ENCODE results near the gene CCDC24. TPM values are rescaled to one million over a fixed set of nuclear protein-coding genes. Genes with fewer than 3 reads are reported as not detected.

Gene CCDC24
- polyA plus RNA-seq, 2 of the 4 experiments (the other 2 are of a cell fraction) = 2.0 to 10.2 TPM

GRCh38 chr1:44043176-44044070, 52.0 kb downstream of the CCDC24 start (continued):
- TF ChIP-seq CTCF (IDR thresholded peaks at IDR 0.05) (no peak), ESRRA (IDR thresholded peaks at IDR 0.05; ENCODE audit: borderline replicate concordance, low read length) (no peak), TP53 (CRISPR knock-in tag; IDR thresholded peaks at IDR 0.05) (no peak), SREBF2 (IDR thresholded peaks at IDR 0.05) (no peak)

- Histone ChIP-seq H3K4me1 (peaks cover 30% of the 10 kb centered on the region), H3K4me3 (no peak overlapping the region), H3K4me2 (peak overlapping the region; percentile 11; the same call in 1 of the 3 replicates), H3K9me3 (no peaks in the 10 kb centered on the region), H3K27ac (peak overlapping the region; percentile 15 to 66; a peak in 4 of 6 replicates)
- ATAC-seq (no peak), DNase-seq (ENCODE audit: low read depth in 1 of 2, low spot score in 1 of 2) (no peak), FAIRE-seq (no peak)
- 72% methylated on average over 7 of the region's 7 CpGs for WGBS (ENCODE audit: missing lambda C conversion rate)
- TF ChIP-seq HOXA7 (CRISPR knock-in tag; IDR thresholded peaks at IDR 0.05) (no peak), MYC (IDR thresholded peaks at IDR 0.05; ENCODE audit: borderline replicate concordance, low read length) (no peak), CBX8 (IDR thresholded peaks at IDR 0.05) (no peak), CBX2 (IDR thresholded peaks at IDR 0.05; ENCODE audit: borderline replicate concordance, low read depth) (no peak), PHF8 (IDR thresholded peaks at IDR 0.05; ENCODE audit: borderline replicate concordance, low read depth) (no peak), ZSCAN20 (CRISPR knock-in tag; IDR thresholded peaks at IDR 0.05) (no peak), TFCP2L1 (CRISPR knock-in tag; IDR thresholded peaks at IDR 0.05) (no peak), NR3C1 (IDR thresholded peaks at IDR 0.05) (no peak)
- ChIA-PET CTCF (interaction anchor here (0.7 to 12.3 kb wide), 3 partner anchors 9 to 38 kb away, joined by 3 to 148 read pairs (median 3); no protein-coding TSS in a partner anchor), POLR2A (no interaction called here)
Measured at GRCh38 chr1:44044071-44044801, 52.8 kb downstream of the CCDC24 start.

GRCh38 chr1:44045064-44045463, 53.7 kb downstream of the CCDC24 start:
- no peak overlapping the region for H3K4me2 ChIP-seq
- H3K9me3 ChIP-seq = no peaks in the 10 kb centered on the region
- CTCF ChIA-PET = interaction anchor here (4.7 to 12.3 kb wide), 2 partner anchors 9 to 39 kb away, joined by 68 to 148 read pairs; no protein-coding TSS in a partner anchor
- peaks cover 34% of the 10 kb centered on the region for H3K4me1 ChIP-seq
- peak overlapping the region in 1 of 2 experiments; percentile 46; a peak in 2 of 6 replicates for H3K27ac ChIP-seq
- ATAC-seq (no peak), FAIRE-seq (no peak), DNase-seq (ENCODE audit: low read depth in 1 of 2, low spot score in 1 of 2) (no peak)
- 88% methylated on average over 9 of the region's 9 CpGs for WGBS (ENCODE audit: missing lambda C conversion rate)
- POLR2A ChIA-PET = no interaction called here
- TF ChIP-seq CHD2 (IDR thresholded peaks at IDR 0.05; ENCODE audit: low read length, partially characterized antibody) (no peak), KDM5A (IDR thresholded peaks at IDR 0.05) (no peak), GATA3 (IDR thresholded peaks at IDR 0.05; ENCODE audit: borderline replicate concordance) (no peak)
- H3K4me3 ChIP-seq = no peak overlapping the region

Other genes with a start within 250 kb of the CCDC24 start
- gene ARTN, start 57.8 kb upstream of the CCDC24 start, polyA plus RNA-seq (2011; rRNA removed) = 0.13 and 0.21 TPM in 2 replicates
- gene ARTN, start 57.8 kb upstream of the CCDC24 start, polyA plus RNA-seq (2017; fragmentation: RNase III; extraction: RNeasy Plus Mini Kit Qiagen cat#74134 plus additional on column Dnase treatment) = 0.49 to 0.90 TPM (median 0.53 TPM) in 3 replicates
- gene IPO13, start 44.6 kb upstream of the CCDC24 start, polyA plus RNA-seq (2011; rRNA removed) = 8.1 and 12.9 TPM in 2 replicates
- 12.7 to 15.8 TPM (median 14.4 TPM) in 3 replicates for gene IPO13, start 44.6 kb upstream of the CCDC24 start, polyA plus RNA-seq (2017; fragmentation: RNase III; extraction: RNeasy Plus Mini Kit Qiagen cat#74134 plus additional on column Dnase treatment)
- 41.7 and 43.5 TPM in 2 replicates for gene DPH2, start 21.6 kb upstream of the CCDC24 start, polyA plus RNA-seq (2011; rRNA removed)
- gene DPH2, start 21.6 kb upstream of the CCDC24 start, polyA plus RNA-seq (2017; fragmentation: RNase III; extraction: RNeasy Plus Mini Kit Qiagen cat#74134 plus additional on column Dnase treatment) = 35.0 to 42.4 TPM (median 38.8 TPM) in 3 replicates
- gene ATP6V0B, start 16.6 kb upstream of the CCDC24 start, polyA plus RNA-seq (2011; rRNA removed) = 97.0 and 104 TPM in 2 replicates
- 91.0 to 101 TPM (median 91.2 TPM) in 3 replicates for gene ATP6V0B, start 16.6 kb upstream of the CCDC24 start, polyA plus RNA-seq (2017; fragmentation: RNase III; extraction: RNeasy Plus Mini Kit Qiagen cat#74134 plus additional on column Dnase treatment)
- 19.0 and 21.2 TPM in 2 replicates for gene B4GALT2, start 12.4 kb upstream of the CCDC24 start, polyA plus RNA-seq (2011; rRNA removed)
- 35.8 to 36.4 TPM (median 36.0 TPM) in 3 replicates for gene B4GALT2, start 12.4 kb upstream of the CCDC24 start, polyA plus RNA-seq (2017; fragmentation: RNase III; extraction: RNeasy Plus Mini Kit Qiagen cat#74134 plus additional on column Dnase treatment)
- 9.0 and 10.5 TPM in 2 replicates for gene SLC6A9, start 39.9 kb downstream of the CCDC24 start, polyA plus RNA-seq (2011; rRNA removed)
- 11.1 to 17.7 TPM (median 17.3 TPM) in 3 replicates for gene SLC6A9, start 39.9 kb downstream of the CCDC24 start, polyA plus RNA-seq (2017; fragmentation: RNase III; extraction: RNeasy Plus Mini Kit Qiagen cat#74134 plus additional on column Dnase treatment)
- gene KLF17, start 127.2 kb downstream of the CCDC24 start, polyA plus RNA-seq (2011; rRNA removed) = 0.15 and 0.16 TPM in 2 replicates
- 0.22 to 0.41 TPM (median 0.40 TPM) in 3 replicates for gene KLF17, start 127.2 kb downstream of the CCDC24 start, polyA plus RNA-seq (2017; fragmentation: RNase III; extraction: RNeasy Plus Mini Kit Qiagen cat#74134 plus additional on column Dnase treatment)
- not detected in 2 replicates for gene KLF18, start 150.0 kb downstream of the CCDC24 start, polyA plus RNA-seq (2011; rRNA removed)
- not detected in 3 replicates for gene KLF18, start 150.0 kb downstream of the CCDC24 start, polyA plus RNA-seq (2017; fragmentation: RNase III; extraction: RNeasy Plus Mini Kit Qiagen cat#74134 plus additional on column Dnase treatment)
- 28.2 and 28.7 TPM in 2 replicates for gene DMAP1, start 221.9 kb downstream of the CCDC24 start, polyA plus RNA-seq (2011; rRNA removed)
- gene DMAP1, start 221.9 kb downstream of the CCDC24 start, polyA plus RNA-seq (2017; fragmentation: RNase III; extraction: RNeasy Plus Mini Kit Qiagen cat#74134 plus additional on column Dnase treatment) = 26.3 to 30.6 TPM (median 26.7 TPM) in 3 replicates